Neural cell (in vitro differentiated cells): ENCODE results near the gene GAB2.

Experiments
- CTCF ChIP-seq: fragments of 450-650 bp; IDR thresholded peaks from 2 replicates; pipeline ENCODE4 v1.5.1; 2014; ENCODE audit warnings: antibody characterized with exemption, mild to moderate bottlenecking, moderate library complexity; ENCODE audit not compliant: poor library complexity, severe bottlenecking
- EZH2 ChIP-seq: fragments of 200-600, 300-800 bp; shearing (Covaris generic), sonication (generic); IDR thresholded peaks from 2 replicates; pipeline ENCODE4 v1.6.1; 2014; ENCODE audit warnings: antibody characterized with exemption, low read length, borderline replicate concordance, mild to moderate bottlenecking; ENCODE audit not compliant: insufficient read depth, poor library complexity, severe bottlenecking
- POLR2AphosphoS5 ChIP-seq: IDR thresholded peaks from 2 replicates; pipeline ENCODE4 v1.6.1; 2012
- TAF1 ChIP-seq: IDR thresholded peaks from 2 replicates; pipeline ENCODE4 v1.6.1; 2012; ENCODE audit warnings: low read depth

DNA sequence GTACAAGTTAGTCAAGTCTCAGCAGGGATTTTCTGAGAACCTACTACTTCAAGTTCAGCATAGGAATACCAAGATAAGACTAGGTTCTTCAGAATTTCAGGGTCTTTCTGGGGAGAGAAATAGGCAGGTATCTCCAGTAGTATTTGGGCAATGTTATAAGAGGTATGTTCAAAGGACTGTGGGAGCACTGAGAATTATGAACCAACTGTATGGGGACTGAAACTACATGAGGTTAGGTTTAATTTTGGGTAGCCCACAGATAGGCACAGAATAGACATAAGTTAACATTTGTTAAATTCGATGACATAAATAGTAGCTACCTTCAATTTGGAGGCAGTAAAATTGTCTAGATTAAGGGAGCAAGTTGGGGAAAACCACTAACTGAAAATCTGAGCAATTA lies 9.2 kb upstream of the GAB2 start:
- TF ChIP-seq CTCF (no peak), EZH2 (no peak), POLR2AphosphoS5 (no peak), TAF1 (no peak)
